Transverse colon (tissue), 4 donors: ENCODE results near the gene NBPF8. TPM values are rescaled to one million over a fixed set of nuclear protein-coding genes. Genes with fewer than 3 reads are reported as not detected.

ENCODE experiments used
- total RNA-seq, 4 donors: library from RNA; depleted of rRNA; stranded (reverse); fragments of >200 nt; gene quantifications; one replicate each; pipeline ENCODE4 v1.1.0, GENCODE V29; 2016

The NBPF8 gene
- total RNA-seq, 4 donors from 2014 or later = 3.5 to 28.1 (median 14.6) TPM

Other genes with a start within 250 kb of the NBPF8 start
- 10 to 100 TPM in 3 of 4 donors, 1 to 10 TPM in 1; 9.8 to 27.8 (median 20.6) TPM for gene SEC22B, start 238.5 kb upstream of the NBPF8 start, total RNA-seq